COLO668 (cell line): ENCODE measurements around the gene OSM.

Source experiments
- DNase-seq: peaks from one replicate; lab custom pipeline; 2025; ENCODE audit not compliant: unreplicated experiment; lab: John Stamatoyannopoulos, UW

Gene OSM

DNA sequence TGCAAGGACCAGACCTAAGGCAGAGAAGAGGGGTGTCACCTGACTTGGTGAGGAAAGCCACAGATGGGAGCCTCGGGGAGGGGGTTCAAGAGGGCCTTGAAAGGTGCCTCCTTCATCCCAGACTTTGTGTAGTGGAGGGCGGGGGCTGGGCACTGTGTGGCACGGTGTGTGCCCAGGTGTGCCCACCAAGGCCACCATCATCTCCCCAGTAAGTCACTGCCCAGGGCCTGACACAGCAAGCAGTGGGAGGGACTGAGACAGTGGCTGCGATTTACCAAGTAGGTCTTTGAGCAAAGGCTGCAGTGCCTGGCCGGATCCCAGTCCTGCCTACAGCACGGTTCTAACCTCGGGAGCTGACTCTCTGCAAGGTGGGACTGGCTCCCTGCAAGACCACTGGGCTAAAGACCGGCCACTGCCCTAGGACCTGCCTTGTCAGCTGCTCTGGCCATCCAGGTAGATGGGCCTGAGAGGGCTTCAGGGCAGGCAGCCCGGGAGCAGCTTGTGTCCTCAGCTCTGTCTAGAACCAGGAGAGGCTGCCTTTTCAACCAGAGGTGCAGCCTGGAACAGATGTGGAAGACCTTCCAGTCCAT lies 1.4 kb downstream of the OSM start:
- no peak for DNase-seq

- no peak for DNase-seq
Observed at GRCh38 chr22:30263883-30264282, 2.8 kb downstream of the OSM start.

- DNase-seq: peak; percentile 71
Observed at GRCh38 chr22:30262917-30263741, 3.5 kb downstream of the OSM start.

GRCh38 chr22:30262112-30262511 lies 4.5 kb downstream of the OSM start:
- DNase-seq: no peak

- DNase-seq: no peak
Observed at GRCh38 chr22:30261134-30261533, 5.5 kb downstream of the OSM start.

DNA sequence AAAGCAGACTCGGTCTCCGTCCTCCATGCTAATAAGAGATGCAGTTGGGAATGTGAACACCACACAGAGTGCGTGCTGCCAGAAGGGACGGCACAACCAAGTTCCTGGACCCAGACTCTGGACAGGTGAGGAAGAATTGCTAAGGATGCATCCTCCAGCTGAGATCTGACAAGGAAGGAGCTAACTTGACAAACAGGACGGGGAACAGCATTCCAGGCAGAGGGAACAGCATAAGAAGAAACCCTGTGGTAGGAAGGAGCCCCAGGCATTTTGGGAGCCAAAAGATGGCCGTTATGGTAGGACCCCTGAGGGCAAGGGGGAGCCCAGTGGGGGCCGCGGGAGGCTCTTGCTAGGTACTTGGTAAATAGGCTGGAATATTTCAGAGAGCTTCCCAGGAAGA lies 6.0 kb downstream of the OSM start:
- DNase-seq: no peak

GRCh38 chr22:30260276-30260675 lies 6.4 kb downstream of the OSM start:
- no peak for DNase-seq

GRCh38 chr22:30254314-30254713 lies 12.3 kb downstream of the OSM start:
- DNase-seq: no peak

DNA sequence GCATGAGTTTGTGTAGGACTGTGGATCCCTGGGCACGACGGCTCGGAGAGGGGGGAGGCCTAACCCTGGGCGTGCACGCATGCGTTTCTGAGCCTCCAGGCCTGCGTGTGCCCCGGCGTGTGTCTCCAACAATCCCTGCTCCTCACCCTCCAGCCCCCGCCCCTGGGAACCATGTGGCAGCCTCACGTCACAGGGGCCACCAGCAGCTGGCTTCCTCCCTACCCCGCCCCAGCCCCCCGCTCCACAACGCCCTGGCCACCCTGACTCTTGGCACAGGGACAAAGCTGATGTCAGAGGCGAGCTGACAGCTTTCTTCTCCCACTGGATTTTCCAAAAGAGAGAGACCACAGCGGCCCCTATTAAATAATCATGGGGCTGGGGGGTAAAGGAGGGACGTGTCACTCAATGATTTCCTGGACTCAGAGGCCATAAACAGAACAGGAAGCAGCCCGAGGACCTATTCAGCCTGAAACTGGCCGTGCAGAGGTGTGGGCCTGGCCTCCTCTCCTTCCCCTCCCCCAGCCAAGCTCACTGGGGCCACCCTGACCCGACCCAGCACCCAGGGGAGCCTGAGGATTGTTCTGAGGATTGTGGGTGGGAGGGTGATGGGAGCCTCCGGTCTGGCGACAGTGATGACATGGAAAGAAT lies 13.3 kb downstream of the OSM start:
- DNase-seq: peak; percentile 51

- peak; percentile 19 for DNase-seq
Observed at GRCh38 chr22:30252411-30253204, 14.0 kb downstream of the OSM start.

DNA sequence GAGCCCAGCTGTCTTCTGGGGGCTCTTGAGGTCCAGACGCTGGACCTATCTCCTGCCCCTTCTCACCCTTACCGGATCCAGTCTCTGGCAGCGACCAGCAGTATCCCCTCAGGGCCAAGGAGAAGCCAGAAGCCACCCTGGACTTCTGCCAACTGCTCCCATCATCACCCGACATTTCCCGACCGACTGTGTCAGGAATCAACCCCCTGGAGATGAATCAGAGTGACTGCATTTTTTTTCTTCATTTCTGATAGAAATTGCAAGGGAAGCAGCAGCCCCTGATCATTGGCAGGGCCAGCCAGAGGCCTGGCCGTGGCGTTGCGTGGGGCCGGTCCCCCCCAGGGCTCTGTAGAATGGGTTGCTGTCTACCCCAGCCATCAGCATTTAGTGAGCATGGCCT lies 14.9 kb downstream of the OSM start:
- DNase-seq: peak; percentile 7

DNA sequence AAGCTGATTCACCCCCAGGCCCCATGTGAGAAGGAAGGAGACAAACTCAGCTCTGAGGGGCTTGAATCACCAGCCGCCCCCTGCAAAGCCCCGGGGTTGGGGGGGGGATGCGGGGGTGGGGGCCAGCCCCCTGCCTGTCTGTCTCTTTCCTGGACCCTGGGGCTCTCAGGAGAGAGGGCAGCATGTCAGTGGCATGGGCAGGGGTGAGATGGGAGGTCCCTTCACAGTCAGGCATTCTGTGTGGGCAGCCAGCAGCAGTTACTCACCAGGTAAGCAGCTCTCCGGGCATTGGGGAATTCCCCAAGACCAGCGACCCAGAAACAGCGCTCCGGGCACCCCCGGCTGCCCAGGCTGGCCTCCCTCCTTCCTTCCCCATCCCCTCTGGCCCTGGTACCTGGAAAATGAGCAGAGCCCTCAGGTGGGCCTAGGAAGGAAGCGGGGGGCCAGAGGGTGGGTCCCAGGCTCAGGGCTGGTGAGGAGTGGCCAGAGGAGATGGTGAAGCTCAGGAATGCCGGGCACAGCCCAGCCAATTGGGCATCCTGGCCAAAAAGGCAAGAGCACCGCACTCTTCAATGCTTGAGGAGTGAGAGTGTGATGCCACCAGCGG lies 15.9 kb downstream of the OSM start:
- DNase-seq: peak; percentile 14

GRCh38 chr22:30250039-30250565 lies 16.5 kb downstream of the OSM start:
- no peak for DNase-seq

DNA sequence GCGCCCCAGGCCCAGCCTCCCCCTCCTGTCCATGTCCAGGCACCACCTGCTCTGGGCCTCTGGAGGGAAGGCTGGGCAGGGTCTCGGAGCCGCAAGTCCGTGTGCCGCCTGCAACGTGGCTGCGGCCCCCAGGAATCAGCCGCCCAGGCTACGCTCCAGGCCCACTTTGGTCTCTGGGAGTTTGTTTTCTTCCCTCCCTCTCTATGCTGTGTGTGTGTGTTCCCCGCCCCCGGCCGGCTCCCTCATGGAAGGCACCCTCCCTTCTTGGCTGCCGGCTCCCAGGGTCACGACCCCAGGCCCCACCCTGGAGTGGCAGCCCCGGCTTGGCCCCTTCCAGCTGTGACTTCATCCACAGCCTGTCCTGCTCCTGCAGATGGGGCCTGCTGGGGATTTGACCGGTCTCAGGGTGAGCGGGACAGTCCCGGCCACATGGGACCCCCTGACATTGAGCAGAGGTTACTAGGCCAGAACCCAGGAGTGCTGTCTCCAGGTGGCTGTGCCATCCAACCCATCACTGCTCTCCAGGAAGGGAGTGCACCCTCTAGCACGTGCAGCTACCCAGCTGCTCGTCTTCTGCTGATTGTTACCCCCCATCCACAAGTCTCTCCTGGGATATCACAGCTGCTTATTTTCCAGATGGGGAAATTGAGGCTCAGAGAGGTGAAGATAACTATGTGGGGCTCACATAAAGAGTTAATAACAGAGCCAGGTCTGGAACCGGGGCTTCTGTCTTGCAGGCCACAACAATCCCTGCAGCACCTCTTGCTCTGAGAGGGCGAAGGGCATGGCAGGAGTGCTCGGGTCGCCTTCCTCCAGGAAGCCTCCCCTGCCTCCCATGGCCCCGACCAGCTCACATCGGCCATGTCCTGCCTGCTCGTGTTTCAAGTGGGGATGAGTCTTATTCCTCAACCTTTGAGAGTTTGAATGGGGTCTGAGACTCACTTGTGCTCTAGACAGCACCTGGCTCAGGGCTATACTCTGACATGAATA lies 17.3 kb downstream of the OSM start:
- DNase-seq: no peak

GRCh38 chr22:30248484-30248883 lies 18.2 kb downstream of the OSM start:
- no peak for DNase-seq

DNA sequence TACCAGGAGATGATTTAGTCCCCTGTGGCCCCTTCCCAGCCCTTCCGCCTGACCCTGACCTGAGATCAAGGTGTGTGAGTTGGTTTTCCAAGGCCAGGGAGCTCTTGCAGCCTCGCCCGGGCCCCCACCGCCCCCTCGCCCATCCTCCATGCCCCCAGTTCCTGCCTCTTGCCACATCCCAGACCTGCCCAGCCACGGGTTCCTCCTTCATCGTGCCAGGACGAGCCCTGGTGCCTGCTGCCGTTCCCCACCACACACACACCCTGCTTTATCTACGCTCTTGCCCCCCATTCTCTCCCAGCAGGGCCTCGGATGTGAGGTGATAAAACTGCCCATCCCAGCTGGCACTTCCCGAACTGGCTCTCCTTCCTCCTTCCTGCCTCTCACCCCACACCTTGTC lies 18.7 kb downstream of the OSM start:
- DNase-seq: no peak

GRCh38 chr22:30247561-30247960 lies 19.1 kb downstream of the OSM start:
- no peak for DNase-seq

DNA sequence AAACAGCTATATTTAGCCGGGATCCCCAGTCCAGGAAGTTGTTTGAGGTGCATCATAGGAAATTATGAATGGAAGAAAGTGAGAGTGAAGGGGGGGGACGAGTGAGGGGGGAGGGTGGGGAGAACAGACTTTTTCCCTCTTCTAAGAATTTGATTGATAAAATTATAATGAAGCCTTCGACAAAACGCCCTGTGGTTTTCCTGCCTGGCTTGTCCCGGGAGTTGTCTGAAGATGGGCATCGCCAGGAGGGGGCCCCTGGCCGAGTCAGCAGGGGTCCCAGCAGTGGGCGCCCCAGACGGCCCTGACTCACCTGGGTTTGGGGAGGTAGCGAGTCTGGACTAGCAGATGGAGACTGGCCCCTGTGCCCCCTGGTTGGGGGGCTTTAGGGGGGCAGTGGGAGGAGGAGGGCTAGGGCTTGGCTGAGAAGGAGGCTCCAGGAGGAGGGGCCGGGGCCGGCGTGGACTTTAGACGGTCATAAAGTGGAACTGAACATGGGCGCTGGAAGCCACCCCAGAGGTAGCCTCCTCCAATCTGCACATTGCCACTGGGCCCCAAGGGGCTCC lies 19.8 kb downstream of the OSM start:
- peak; percentile 17 for DNase-seq
